ES-I3 (cell line): Measurements from ENCODE around the gene TACC2.

Experiments
- H3K36me3 ChIP-seq: 2 replicates; pipeline ENCODE4 v1.6.1; 2013; ENCODE audit warnings: mild to moderate bottlenecking, low read length, control low read depth, moderate library complexity; ENCODE audit not compliant: insufficient read depth
- H3K4me1 ChIP-seq: 2 replicates; pipeline ENCODE4 v1.6.1; 2013; ENCODE audit warnings: mild to moderate bottlenecking, control low read depth, low read length; ENCODE audit not compliant: insufficient read depth
- H3K9ac ChIP-seq: 2 replicates; pipeline ENCODE4 v1.6.1; 2013; ENCODE audit warnings: low read depth, mild to moderate bottlenecking, low read length, moderate library complexity
- H3K9me3 ChIP-seq: 2 replicates; pipeline ENCODE4 v1.6.1; 2013; ENCODE audit warnings: mild to moderate bottlenecking, low read length, moderate library complexity; ENCODE audit not compliant: control insufficient read depth, insufficient read depth

Gene TACC2

GRCh38 chr10:122254831-122255230 is 265.9 kb downstream of the TACC2 start:
- peaks cover 3% of the 10 kb centered on the region; the same call in 1 of the 2 replicates for H3K36me3 ChIP-seq
- H3K9ac ChIP-seq, result no peak overlapping the region
- H3K4me1 ChIP-seq, result peaks cover 13% of the 10 kb centered on the region; the same call in 1 of the 2 replicates
- H3K9me3 ChIP-seq, result no peaks in the 10 kb centered on the region

GRCh38 chr10:122255509-122256301 is 266.7 kb downstream of the TACC2 start:
- H3K9ac ChIP-seq, result no peak overlapping the region
- H3K36me3 ChIP-seq, result peaks cover 5% of the 10 kb centered on the region; the same call in 1 of the 2 replicates
- H3K9me3 ChIP-seq, result no peaks in the 10 kb centered on the region
- peaks cover 13% of the 10 kb centered on the region; the same call in 1 of the 2 replicates for H3K4me1 ChIP-seq

GRCh38 chr10:122257041-122257440 is 268.1 kb downstream of the TACC2 start:
- peaks cover 5% of the 10 kb centered on the region; the same call in 1 of the 2 replicates for H3K36me3 ChIP-seq
- H3K9ac ChIP-seq, result no peak overlapping the region
- no peaks in the 10 kb centered on the region for H3K9me3 ChIP-seq
- H3K4me1 ChIP-seq, result peaks cover 13% of the 10 kb centered on the region; the same call in 1 of the 2 replicates

- Histone ChIP-seq H3K36me3 (peaks cover 5% of the 10 kb centered on the region; the same call in 1 of the 2 replicates), H3K9me3 (no peaks in the 10 kb centered on the region), H3K4me1 (peaks cover 13% of the 10 kb centered on the region; the same call in 1 of the 2 replicates), H3K9ac (no peak overlapping the region)
These were observed 269.4 kb downstream of the TACC2 start for GRCh38 chr10:122258136-122259074.

GRCh38 chr10:122259075-122259466 is 270.1 kb downstream of the TACC2 start:
- Histone ChIP-seq H3K9ac (no peak overlapping the region), H3K4me1 (peaks cover 13% of the 10 kb centered on the region; the same call in 1 of the 2 replicates), H3K9me3 (no peaks in the 10 kb centered on the region), H3K36me3 (peaks cover 5% of the 10 kb centered on the region; the same call in 1 of the 2 replicates)

GRCh38 chr10:122261584-122261983 is 272.6 kb downstream of the TACC2 start:
- peaks cover 2% of the 10 kb centered on the region; the same call in 1 of the 2 replicates for H3K36me3 ChIP-seq
- H3K9ac ChIP-seq, result no peak overlapping the region
- H3K4me1 ChIP-seq, result peaks cover 13% of the 10 kb centered on the region; the same call in 1 of the 2 replicates
- no peaks in the 10 kb centered on the region for H3K9me3 ChIP-seq

GRCh38 chr10:122263971-122264370 is 275.0 kb downstream of the TACC2 start:
- H3K9ac ChIP-seq, result no peak overlapping the region
- H3K36me3 ChIP-seq, result peaks cover 2% of the 10 kb centered on the region; the same call in 1 of the 2 replicates
- no peaks in the 10 kb centered on the region for H3K9me3 ChIP-seq
- H3K4me1 ChIP-seq, result peaks cover 3% of the 10 kb centered on the region; the same call in 1 of the 2 replicates

- Histone ChIP-seq H3K4me1 (no peaks in the 10 kb centered on the region), H3K9me3 (no peaks in the 10 kb centered on the region), H3K9ac (no peak overlapping the region), H3K36me3 (peaks cover 2% of the 10 kb centered on the region; the same call in 1 of the 2 replicates)
These were observed 275.5 kb downstream of the TACC2 start for GRCh38 chr10:122264436-122264835.

GRCh38 chr10:122264931-122265330 is 276.0 kb downstream of the TACC2 start:
- no peaks in the 10 kb centered on the region for H3K4me1 ChIP-seq
- peaks cover 2% of the 10 kb centered on the region; the same call in 1 of the 2 replicates for H3K36me3 ChIP-seq
- H3K9me3 ChIP-seq, result no peaks in the 10 kb centered on the region
- H3K9ac ChIP-seq, result no peak overlapping the region

- H3K36me3 ChIP-seq, result no peaks in the 10 kb centered on the region
- H3K9me3 ChIP-seq, result no peaks in the 10 kb centered on the region
- H3K9ac ChIP-seq, result no peak overlapping the region
- H3K4me1 ChIP-seq, result no peaks in the 10 kb centered on the region
These were observed 276.9 kb downstream of the TACC2 start for GRCh38 chr10:122265896-122266295.

GRCh38 chr10:122267849-122268737 is 279.1 kb downstream of the TACC2 start:
- Histone ChIP-seq H3K4me1 (no peaks in the 10 kb centered on the region), H3K36me3 (no peaks in the 10 kb centered on the region), H3K9ac (no peak overlapping the region), H3K9me3 (no peaks in the 10 kb centered on the region)

- Histone ChIP-seq H3K9me3 (no peaks in the 10 kb centered on the region), H3K9ac (no peak overlapping the region), H3K4me1 (no peaks in the 10 kb centered on the region), H3K36me3 (no peaks in the 10 kb centered on the region)
These were observed 280.2 kb downstream of the TACC2 start for GRCh38 chr10:122269059-122269687.

- H3K9ac ChIP-seq, result no peak within 1 kb of the TSS
- no peaks in the 10 kb centered on the region for H3K9me3 ChIP-seq
- no peaks in the 10 kb centered on the region for H3K4me1 ChIP-seq
- H3K36me3 ChIP-seq, result no peaks in the 10 kb centered on the region
These were observed 282.1 kb downstream of the TACC2 start, which contains the start of gene BTBD16 for GRCh38 chr10:122271076-122271475. Gene BTBD16 (plus strand): TSS chr10:122271296. CDS start chr10:122275082, 3,786 bp downstream.
